Measurements from ENCODE around the gene STX5. TPM values are rescaled to one million over a fixed set of nuclear protein-coding genes. Genes with fewer than 3 reads are reported as not detected.

STX5 gene
- total RNA-seq, 4 donors from 2014 or later, result 22.8 to 31.6 (median 31.6) TPM

- DNase-seq (ENCODE audit: extremely low spot score), result no peak
- WGBS, result 59% methylated on average over 9 of the region's 9 CpGs
- Histone ChIP-seq H3K36me3 (peaks cover 0 to 6% (median under 1%) of the 10 kb centered on the region in 4 donors), H3K9me3 (no peaks in the 10 kb centered on the region), H3K27me3 (no peaks in the 10 kb centered on the region), H3K4me3 (no peak overlapping the region), H3K4me1 (peaks cover 22 to 31% (median 27%) of the 10 kb centered on the region in 4 donors), H3K27ac (replicated peaks in 1 of 4) (no peak overlapping the region)
- intact Hi-C loops (cut with DNase I), result no loop called here
- TF ChIP-seq POLR2AphosphoS5 (IDR thresholded peaks at IDR 0.05) (no peak), POLR2A (IDR thresholded peaks at IDR 0.05; ENCODE audit: low read depth) (no peak), CTCF (IDR thresholded peaks at IDR 0.05) (no peak)
Observed at GRCh38 chr11:62757846-62758788, 73.7 kb downstream of the STX5 start.

Small RNA genes within 50 kb of the gene (small RNA-seq; reads per million reads assigned to genes)
- gene MIR6514 (1.00 to 1.7 (median 1.3) reads per million in 3 donors), gene RF00099 (0 reads per million in 3 donors), gene RNU6-118P (0 reads per million in 3 donors), gene SNORD22 (0 reads per million in 3 donors), gene SNORD26 (0 reads per million in 3 donors), gene SNORD27 (0 reads per million in 3 donors), gene SNORD28 (0 reads per million in 3 donors), gene SNORD30 (117 to 856 (median 830) reads per million in 3 donors)

Other genes starting within 250 kb of the STX5 start
- 1 to 10 TPM; 4.2 to 8.0 (median 6.0) TPM for gene TUT1, start 240.5 kb downstream of the STX5 start, total RNA-seq
- gene MTA2, start 230.2 kb downstream of the STX5 start, total RNA-seq, result 10 to 100 TPM; 60.2 to 91.4 (median 88.3) TPM
- 10 to 100 TPM; 27.0 to 33.6 (median 29.0) TPM for gene EML3, start 219.3 kb downstream of the STX5 start, total RNA-seq
- gene ROM1, start 218.8 kb downstream of the STX5 start, total RNA-seq, result 10 to 100 TPM in 2 of 4 donors, 1 to 10 TPM in 2; 3.7 to 11.9 (median 10.1) TPM
- 10 to 100 TPM; 20.3 to 33.3 (median 22.1) TPM for gene B3GAT3, start 210.1 kb downstream of the STX5 start, total RNA-seq
- 100 to 1,000 TPM in 2 of 4 donors, 10 to 100 TPM in 2; 77.7 to 129 (median 111) TPM for gene GANAB, start 185.4 kb downstream of the STX5 start, total RNA-seq
- gene INTS5, start 178.7 kb downstream of the STX5 start, total RNA-seq, result 10 to 100 TPM in 3 of 4 donors, 1 to 10 TPM in 1; 9.6 to 22.7 (median 21.7) TPM
- 10 to 100 TPM; 23.7 to 38.0 (median 33.0) TPM for gene C11orf98, start 166.8 kb downstream of the STX5 start, total RNA-seq
- gene CSKMT, start 166.7 kb downstream of the STX5 start, total RNA-seq, result 1 to 10 TPM; 2.9 to 4.9 (median 3.1) TPM
- 1 to 10 TPM; 6.3 to 7.5 (median 7.1) TPM for gene UQCC3, start 160.4 kb downstream of the STX5 start, total RNA-seq
- 1 to 10 TPM; 1.6 to 2.5 (median 1.7) TPM for gene LBHD1, start 159.8 kb downstream of the STX5 start, total RNA-seq
- gene UBXN1, start 153.0 kb downstream of the STX5 start, total RNA-seq, result 100 to 1,000 TPM; 192 to 277 (median 234) TPM
- 10 to 100 TPM; 29.9 to 48.2 (median 39.2) TPM for gene LRRN4CL, start 142.5 kb downstream of the STX5 start, total RNA-seq
- gene BSCL2, start 124.6 kb downstream of the STX5 start, total RNA-seq, result 10 to 100 TPM; 25.3 to 58.1 (median 39.2) TPM
- 1 to 10 TPM in 2 of 4 donors, under 1 TPM in 2; 0.65 to 1.5 (median 1.0) TPM for gene GNG3, start 124.4 kb downstream of the STX5 start, total RNA-seq
- gene HNRNPUL2, start 104.6 kb downstream of the STX5 start, total RNA-seq, result 10 to 100 TPM; 19.5 to 45.0 (median 36.7) TPM
- gene TTC9C, start 103.6 kb downstream of the STX5 start, total RNA-seq, result 10 to 100 TPM; 12.9 to 22.9 (median 18.2) TPM
- gene ZBTB3, start 77.9 kb downstream of the STX5 start, total RNA-seq, result 10 to 100 TPM in 1 of 4 donors, 1 to 10 TPM in 3; 6.2 to 12.3 (median 9.1) TPM
- gene POLR2G, start 70.5 kb downstream of the STX5 start, total RNA-seq, result 10 to 100 TPM; 41.1 to 48.2 (median 44.4) TPM
- 10 to 100 TPM; 12.0 to 27.2 (median 14.6) TPM for gene TAF6L, start 60.7 kb downstream of the STX5 start, total RNA-seq
- gene TMEM179B, start 44.6 kb downstream of the STX5 start, total RNA-seq, result 10 to 100 TPM; 33.2 to 50.8 (median 44.8) TPM
- 10 to 100 TPM; 13.7 to 17.9 (median 15.8) TPM for gene TMEM223, start 40.0 kb downstream of the STX5 start, total RNA-seq
- 10 to 100 TPM; 38.6 to 86.4 (median 48.4) TPM for gene NXF1, start 26.6 kb downstream of the STX5 start, total RNA-seq
- gene TEX54, start 790 bp upstream of the STX5 start, total RNA-seq, result not detected
- gene WDR74, start 7.5 kb upstream of the STX5 start, total RNA-seq, result 10 to 100 TPM; 18.3 to 53.1 (median 48.1) TPM
- gene SLC3A2, start 48.8 kb upstream of the STX5 start, total RNA-seq, result 100 to 1,000 TPM in 1 of 4 donors, 10 to 100 TPM in 3; 53.2 to 123 (median 86.4) TPM
- under 1 TPM in 2 of 4 donors, not detected in 2; 0.33 to 0.40 TPM for gene CHRM1, start 89.3 kb upstream of the STX5 start, total RNA-seq
- gene SLC22A6, start 152.9 kb upstream of the STX5 start, total RNA-seq, result not detected
- gene SLC22A8, start 183.8 kb upstream of the STX5 start, total RNA-seq, result not detected